Activated CD4-positive, alpha-beta T cell treated with anti-CD3 and anti-CD28 coated beads, Interleukin-2, amount 50 U/mL, for 1 hour (primary cell): ENCODE data around the gene NEURL3.
"Not testable (repeated sequence)": the region's sequence is repeated elsewhere in the genome, so short reads cannot be mapped to it uniquely, and the experiment has no call there.

ENCODE experiments used
- DNase-seq: peaks from one replicate; pipeline ENCODE4 v3.0.0-alpha.2; 2020

Gene NEURL3

DNA sequence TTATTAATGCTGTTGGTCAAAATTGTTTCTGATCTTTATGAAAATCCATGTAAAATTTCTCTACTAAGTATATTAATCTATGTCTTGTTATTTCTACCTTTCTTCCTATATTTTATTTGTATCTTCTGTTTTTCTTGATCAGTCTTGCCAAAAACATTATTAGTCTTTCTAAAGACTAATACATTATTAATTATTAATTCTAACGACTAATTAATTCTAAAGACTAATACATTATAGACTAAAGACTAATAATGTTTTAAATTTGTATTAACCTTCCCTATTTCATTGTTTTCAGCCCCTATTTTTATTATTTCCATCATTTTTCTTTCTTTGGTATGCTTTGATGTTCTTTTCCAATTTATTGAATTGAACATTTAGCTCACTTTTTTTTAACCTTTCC lies 27.7 kb downstream of the NEURL3 start:
- DNase-seq = no peak

DNA sequence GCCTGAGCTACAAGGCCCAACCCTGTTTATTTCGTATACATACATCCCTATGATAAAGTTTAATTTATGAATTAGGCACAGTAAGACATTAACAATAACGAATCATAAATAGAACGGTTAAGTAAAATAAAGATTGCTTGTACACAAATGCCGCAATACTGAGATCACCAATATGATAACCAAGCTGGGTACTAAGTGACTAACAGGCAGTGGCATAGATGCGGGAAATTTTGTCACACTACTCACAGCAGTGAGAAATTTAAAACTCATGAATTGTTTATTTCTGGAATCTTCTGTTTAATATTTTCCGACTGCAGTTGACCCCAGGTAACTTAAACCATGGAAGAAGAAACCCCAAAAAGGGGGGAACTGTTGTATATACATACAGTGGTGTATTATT lies 33.4 kb downstream of the NEURL3 start:
- DNase-seq = no peak

DNA sequence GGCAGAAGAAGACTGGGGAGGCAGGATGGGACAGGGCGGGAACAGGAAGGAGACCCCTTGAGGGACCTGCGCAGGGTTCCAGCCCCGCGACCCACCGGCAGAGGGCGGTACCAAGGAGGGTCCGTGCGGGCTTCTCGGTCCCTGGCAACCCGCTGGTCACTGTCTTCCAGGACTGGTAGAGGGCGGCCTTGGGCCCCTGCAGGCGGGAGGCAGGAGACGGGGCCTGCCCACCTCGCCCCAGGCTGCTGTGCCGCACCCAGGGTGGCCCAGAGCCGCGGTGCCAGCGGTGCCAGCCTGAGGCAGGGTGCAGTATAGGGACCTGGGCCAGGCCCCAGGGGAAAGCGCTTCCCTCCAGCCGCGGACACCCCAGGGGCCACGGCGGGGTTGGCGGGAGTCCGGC lies 34.5 kb downstream of the NEURL3 start:
- peak; percentile 52 for DNase-seq

DNA sequence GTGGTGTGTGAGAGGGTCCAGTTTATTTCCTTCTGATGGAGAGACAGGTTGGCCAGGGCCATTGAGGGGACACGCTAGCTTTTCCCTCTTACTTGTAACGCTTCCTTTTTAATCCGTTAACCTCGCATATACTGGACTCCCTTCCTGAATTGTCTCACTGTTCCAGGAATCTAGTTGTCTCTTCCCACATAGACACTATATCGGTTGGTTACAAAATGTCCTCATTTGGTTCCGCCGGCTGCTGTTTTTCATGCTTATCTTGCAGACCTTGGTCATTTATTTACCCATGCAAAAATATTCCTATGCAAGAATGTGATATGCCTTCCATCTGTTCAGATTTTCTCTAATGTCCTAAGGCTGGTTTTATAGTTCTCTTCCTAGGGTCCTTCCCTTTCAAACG lies 35.0 kb downstream of the NEURL3 start:
- DNase-seq = no peak

DNA sequence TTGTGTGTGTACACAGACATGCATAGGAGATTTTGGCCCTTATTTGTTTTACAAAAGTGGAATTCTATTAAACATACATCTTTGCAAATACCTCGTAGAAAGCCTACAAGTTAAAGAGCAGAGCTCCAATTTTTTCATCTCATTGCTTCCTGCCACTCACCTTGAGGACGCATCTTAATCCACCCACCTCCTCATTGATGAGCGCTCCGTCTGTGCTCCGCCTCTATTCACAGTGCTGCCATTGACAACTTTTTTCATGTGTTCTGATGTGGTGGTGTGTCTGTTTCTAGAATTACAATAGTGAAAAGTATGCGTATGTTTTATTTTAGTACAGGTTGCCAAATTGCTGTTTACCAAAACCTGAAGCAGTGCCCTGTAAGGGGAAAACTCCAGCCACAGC lies 36.3 kb downstream of the NEURL3 start:
- no peak for DNase-seq

DNA sequence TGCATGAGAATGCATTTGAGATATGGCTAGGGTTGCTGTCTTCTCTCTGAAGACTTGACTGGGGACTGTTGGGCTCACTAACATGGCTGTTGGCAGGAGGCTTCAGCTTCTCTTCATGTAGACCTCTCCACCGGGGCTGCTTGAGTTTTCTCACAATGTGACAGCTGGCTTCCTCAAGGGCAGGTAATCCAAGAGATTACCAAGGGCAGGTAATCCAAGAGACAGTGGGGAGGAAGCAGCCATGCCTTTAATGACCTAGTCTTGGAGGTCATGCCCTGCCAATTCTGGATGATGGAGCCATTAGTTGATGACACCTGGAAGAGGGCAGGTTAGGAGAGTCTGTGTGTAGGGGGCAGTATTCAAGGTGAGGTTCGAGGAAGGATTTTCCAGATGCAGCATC lies 40.5 kb downstream of the NEURL3 start:
- DNase-seq = no peak

DNA sequence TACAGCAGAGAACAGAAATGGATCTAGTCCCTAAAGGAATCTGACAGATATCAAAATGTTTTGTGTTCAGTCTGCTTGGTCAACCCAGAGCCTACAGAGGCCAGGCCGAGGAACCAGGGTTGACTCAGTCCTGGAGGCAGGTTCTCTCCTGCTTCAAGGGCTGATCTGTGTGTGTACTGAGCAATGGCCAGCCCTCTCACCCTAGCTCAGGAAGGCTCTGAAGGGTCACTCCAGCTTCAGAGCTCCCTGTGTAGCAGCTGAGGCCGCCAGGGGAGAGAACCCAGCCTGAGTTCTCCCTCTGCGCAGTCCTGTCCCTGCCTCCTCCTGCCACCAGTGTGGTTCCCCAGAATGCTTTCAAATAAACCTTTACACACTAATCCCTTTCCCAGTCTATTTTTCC lies 41.1 kb downstream of the NEURL3 start:
- no peak for DNase-seq

DNA sequence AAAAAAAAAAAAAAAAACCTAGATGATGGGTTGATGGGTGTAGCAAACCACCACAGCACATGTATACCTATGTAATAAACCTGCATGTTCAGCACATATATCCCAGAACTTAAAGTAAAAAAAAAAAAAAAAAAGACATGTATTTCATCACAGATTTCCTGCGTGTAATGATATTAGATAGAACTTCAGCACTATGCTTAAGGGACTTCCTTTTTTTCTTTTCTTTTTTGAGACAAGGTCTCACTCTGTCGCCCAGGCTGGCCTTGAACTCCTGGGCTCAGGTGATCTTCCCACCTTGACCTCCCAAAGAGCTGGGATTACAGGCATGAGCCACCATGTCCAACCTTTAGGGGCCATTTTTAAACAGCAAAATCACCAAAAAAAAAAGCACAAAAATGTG lies 42.0 kb downstream of the NEURL3 start:
- no peak for DNase-seq

DNA sequence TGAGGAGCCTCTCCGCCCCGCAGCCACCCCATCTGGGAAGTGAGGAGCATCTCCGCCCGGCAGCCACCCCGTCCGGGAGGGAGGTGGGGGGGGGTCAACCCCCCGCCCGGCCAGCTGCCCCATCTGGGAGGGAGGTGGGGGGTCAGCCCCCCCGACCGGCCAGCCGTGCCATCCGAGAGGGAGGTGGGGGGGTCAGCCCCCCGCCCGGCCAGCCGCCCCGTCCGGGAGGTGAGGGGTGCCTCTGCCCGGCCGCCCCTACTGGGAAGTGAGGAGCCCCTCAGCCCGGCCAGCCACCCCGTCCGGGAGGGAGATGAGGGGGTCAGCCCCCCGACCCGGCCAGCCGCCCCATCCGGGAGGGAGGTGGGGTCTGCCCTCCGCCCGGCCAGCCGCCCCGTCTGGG lies 43.5 kb downstream of the NEURL3 start:
- not testable (repeated sequence) for DNase-seq

DNA sequence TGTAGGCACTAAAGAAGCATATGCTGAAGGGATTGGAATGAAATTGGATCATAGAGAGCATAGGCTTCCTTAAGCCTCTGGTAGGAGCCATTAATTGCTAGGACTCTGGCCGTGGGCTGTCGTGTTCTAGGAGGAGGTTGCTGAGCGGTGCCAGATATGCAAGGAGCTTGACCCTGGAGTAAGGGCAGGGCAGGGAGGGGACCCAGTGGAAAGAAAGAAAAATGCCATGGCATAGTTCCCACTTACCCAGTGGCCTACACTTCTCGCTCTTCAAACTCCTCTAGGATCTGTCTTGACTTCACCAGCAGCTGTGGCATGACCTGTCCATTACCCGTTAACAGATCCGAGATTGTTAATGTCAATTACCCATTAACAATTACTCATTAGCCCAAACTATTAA lies 53.1 kb downstream of the NEURL3 start:
- no peak for DNase-seq

DNA sequence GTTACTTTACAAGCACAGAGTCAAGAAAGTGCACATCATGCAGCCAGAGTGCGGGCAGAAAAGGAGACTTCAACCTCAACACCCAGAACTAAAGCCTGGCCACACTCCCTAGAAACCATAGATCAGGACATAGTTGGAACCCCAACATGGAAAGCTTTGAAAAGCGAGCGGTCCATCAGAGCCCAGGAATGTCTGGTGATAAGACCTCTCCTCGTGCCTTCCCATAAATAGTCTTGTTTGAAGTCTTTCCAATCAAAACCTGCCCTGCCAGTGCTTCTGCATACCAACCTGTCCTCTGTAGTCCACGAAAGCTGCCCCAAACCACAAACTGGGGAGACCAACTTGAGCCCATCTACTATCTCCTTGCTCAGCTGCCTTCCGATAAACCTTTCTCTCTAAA lies 55.5 kb downstream of the NEURL3 start:
- no peak for DNase-seq

DNA sequence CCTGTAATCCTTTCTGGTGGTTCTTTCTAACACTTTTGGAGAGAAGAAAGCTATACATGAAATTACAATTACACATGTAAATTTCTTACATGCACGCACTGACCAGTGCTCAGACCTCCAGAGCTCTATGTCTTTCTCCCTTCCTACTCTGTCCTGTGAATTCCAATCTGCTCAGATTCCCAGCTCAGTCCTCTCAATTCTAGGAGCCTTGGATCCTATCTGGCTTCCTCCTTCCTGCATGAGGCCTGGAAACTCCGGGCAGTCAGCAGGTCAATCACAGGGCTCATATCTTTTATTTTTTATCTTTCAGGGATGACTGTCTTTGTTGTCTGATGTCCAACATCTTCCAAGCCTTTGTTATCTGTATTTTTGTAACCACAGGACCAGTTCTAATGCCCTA lies 56.0 kb downstream of the NEURL3 start:
- no peak for DNase-seq

DNA sequence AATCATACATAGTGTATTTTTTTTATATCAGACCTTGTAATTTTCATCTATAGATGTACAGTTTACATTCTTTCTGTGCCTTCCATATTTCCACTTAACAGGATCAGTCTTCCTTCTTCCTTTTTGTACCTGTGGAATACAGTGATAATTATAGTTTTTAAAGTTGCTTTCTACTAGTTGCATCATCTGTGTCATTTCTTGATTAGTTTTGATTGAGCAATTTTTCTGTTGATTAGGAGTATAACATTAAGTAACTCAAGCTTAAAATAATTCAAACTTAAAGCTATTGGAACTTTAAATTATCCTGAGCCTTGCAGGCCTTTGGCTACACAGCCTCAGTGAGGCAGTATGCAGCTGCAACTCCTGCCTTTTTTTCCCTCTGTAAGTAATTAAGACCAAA lies 57.4 kb downstream of the NEURL3 start:
- DNase-seq = no peak
